Small intestine (tissue), 7 donors: ENCODE results near the gene KLK14. TPM values are rescaled to one million over a fixed set of nuclear protein-coding genes. Genes with fewer than 3 reads are reported as not detected.

Experiments used
- DNase-seq, 2 donors: peaks; one replicate each; pipeline versions ENCODE4 v3.0.0 to v3.0.0-alpha.2; 2013
- FAIRE-seq: peaks from 2 replicates; lab custom pipeline; 2012; peaks lifted over from hg19 to GRCh38; lab: Jason Lieb, UNC
- H3K27ac ChIP-seq, 3 donors: one replicate each; pipeline ENCODE4 v1.5.1; 2013; ENCODE audit warnings: low read length in 2 of 3, mild to moderate bottlenecking in 2 of 3, control low read depth in 1 of 3, inconsistent platforms in 1 of 3, low read depth in 1 of 3, moderate library complexity in 1 of 3
- H3K27me3 ChIP-seq, 3 donors: one replicate each; pipeline ENCODE4 v1.6.1; 2013; ENCODE audit warnings: low read length in 3 of 3, inconsistent platforms in 1 of 3; ENCODE audit not compliant: control insufficient read depth in 3 of 3, insufficient read depth in 3 of 3
- H3K36me3 ChIP-seq, 3 donors: one replicate each; pipeline ENCODE4 v1.6.1; 2013; ENCODE audit warnings: low read length in 3 of 3, inconsistent platforms in 1 of 3, low read depth in 1 of 3, mild to moderate bottlenecking in 1 of 3, moderate library complexity in 1 of 3; ENCODE audit not compliant: control insufficient read depth in 3 of 3, insufficient read depth in 2 of 3
- H3K4me1 ChIP-seq, 3 donors: one replicate each; pipeline ENCODE4 v1.6.1; 2013; ENCODE audit warnings: low read length in 2 of 3, inconsistent platforms in 1 of 3, low read depth in 1 of 3, mild to moderate bottlenecking in 1 of 3, moderate library complexity in 1 of 3; ENCODE audit not compliant: control insufficient read depth in 3 of 3, insufficient read depth in 2 of 3
- H3K4me3 ChIP-seq, 3 donors: one replicate each; pipeline ENCODE4 v1.5.1; 2013; ENCODE audit warnings: low read length in 3 of 3, control low read depth in 1 of 3, inconsistent platforms in 1 of 3, low read depth in 1 of 3, mild to moderate bottlenecking in 1 of 3, moderate library complexity in 1 of 3
- H3K9me3 ChIP-seq, 2 donors: one replicate each; pipeline ENCODE4 v1.6.1; 2013; ENCODE audit warnings: low read depth in 1 of 2, low read length in 1 of 2; ENCODE audit not compliant: control insufficient read depth in 2 of 2, insufficient read depth in 1 of 2
- WGBS, 3 donors: extraction: QIAGEN DNeasy Blood & Tissue Kit; methylation state at CpG; one replicate each; pipeline ENCODE4 v1.1.7; 2013; 5-methylcytosine and 5-hydroxymethylcytosine counted together
- polyA plus RNA-seq, 4 donors: library from polyadenylated mRNA; stranded (reverse) in 3 of 4; unstranded in 1 of 4; fragments of 200-250 nt in 3 of 4; fragments of 120-200 nt in 1 of 4; gene quantifications; one replicate each; pipeline versions ENCODE4 v1.2.1 to v1.2.3, GENCODE V29; 2013
- donor health status: healthy with polysubstance abuse.
- donor health status: control.
- donor health status: control.
- donor health status: Bipolar disorder and iron deficiency.
- donor health status: healthy.

The KLK14 gene
- polyA plus RNA-seq, 4 donors: 0.07 to 0.22 TPM; not detected in 2

- 64 to 76% (median 65%) methylated on average over 14 of the region's 14 CpGs for WGBS, 3 donors
- H3K27ac ChIP-seq: no peak overlapping the region
- H3K27me3 ChIP-seq: peaks cover 0 to 2% (median 0%) of the 10 kb centered on the region in 3 donors
- no peaks in the 10 kb centered on the region for H3K4me1 ChIP-seq
- H3K9me3 ChIP-seq: no peaks in the 10 kb centered on the region
- H3K36me3 ChIP-seq: no peaks in the 10 kb centered on the region
- DNase-seq (no peak), FAIRE-seq (no peak)
- H3K4me3 ChIP-seq: no peak overlapping the region
Measured at GRCh38 chr19:51076631-51077213, 6.0 kb downstream of the KLK14 start.

DNA sequence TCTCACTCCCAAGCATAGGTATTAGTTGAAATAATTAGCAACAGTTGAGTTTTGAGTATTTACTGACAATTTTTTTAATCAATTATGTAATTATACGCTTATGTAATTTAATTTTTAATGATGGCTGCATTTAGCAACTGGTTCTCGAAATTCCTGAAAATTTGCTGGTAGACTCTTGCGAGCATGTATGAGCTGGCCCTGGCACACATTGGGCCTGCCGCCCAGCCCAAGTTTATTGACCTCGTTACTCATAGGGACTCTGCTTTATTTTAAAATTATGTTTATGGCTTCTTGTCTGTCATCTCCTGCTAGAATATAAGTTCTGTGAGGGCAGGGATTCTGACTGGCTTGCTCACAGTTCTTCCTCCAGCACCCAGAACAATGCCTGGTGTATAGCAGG is 6.7 kb downstream of the KLK14 start:
- DNase-seq: no peak
- H3K27ac ChIP-seq: no peak overlapping the region
- H3K4me3 ChIP-seq: no peak overlapping the region
- no peaks in the 10 kb centered on the region for H3K9me3 ChIP-seq
- 74 to 89% (median 80%) methylated on average over 5 of the region's 5 CpGs for WGBS, 3 donors
- no peak for FAIRE-seq
- H3K36me3 ChIP-seq: no peaks in the 10 kb centered on the region
- H3K27me3 ChIP-seq: peaks cover 0 to 2% (median 0%) of the 10 kb centered on the region in 3 donors
- H3K4me1 ChIP-seq: no peaks in the 10 kb centered on the region

GRCh38 chr19:51071095-51071405 is 11.6 kb downstream of the KLK14 start:
- H3K4me3 ChIP-seq: no peak overlapping the region
- FAIRE-seq: no peak
- H3K4me1 ChIP-seq: no peaks in the 10 kb centered on the region
- no peak overlapping the region for H3K27ac ChIP-seq
- peaks cover 0 to 5% (median 0%) of the 10 kb centered on the region in 3 donors for H3K27me3 ChIP-seq
- no peaks in the 10 kb centered on the region for H3K36me3 ChIP-seq
- 31 to 54% (median 40%) methylated on average over 4 of the region's 4 CpGs for WGBS, 3 donors
- H3K9me3 ChIP-seq: no peaks in the 10 kb centered on the region
- DNase-seq: no peak

GRCh38 chr19:51070334-51071094 is 12.2 kb downstream of the KLK14 start:
- 71 to 77% (median 71%) methylated on average over 5 of the region's 5 CpGs for WGBS, 3 donors
- Histone ChIP-seq H3K36me3 (no peaks in the 10 kb centered on the region), H3K9me3 (no peaks in the 10 kb centered on the region), H3K27ac (no peak overlapping the region), H3K4me3 (no peak overlapping the region), H3K27me3 (peaks cover 0 to 5% (median 4%) of the 10 kb centered on the region in 3 donors), H3K4me1 (no peaks in the 10 kb centered on the region)
- DNase-seq: no peak
- no peak for FAIRE-seq

- Histone ChIP-seq H3K4me3 (no peak overlapping the region), H3K27ac (no peak overlapping the region), H3K4me1 (no peaks in the 10 kb centered on the region), H3K27me3 (peaks cover 0 to 12% (median 11%) of the 10 kb centered on the region in 3 donors), H3K36me3 (no peaks in the 10 kb centered on the region), H3K9me3 (no peaks in the 10 kb centered on the region)
- FAIRE-seq (no peak), DNase-seq (no peak)
- 63 to 68% (median 66%) methylated on average over 7 of the region's 7 CpGs for WGBS, 3 donors
Measured at GRCh38 chr19:51066393-51067186, 16.1 kb downstream of the KLK14 start.

- Histone ChIP-seq H3K9me3 (no peaks in the 10 kb centered on the region), H3K27me3 (peaks cover 0 to 12% (median 11%) of the 10 kb centered on the region in 3 donors), H3K27ac (no peak overlapping the region), H3K36me3 (no peaks in the 10 kb centered on the region), H3K4me3 (no peak overlapping the region), H3K4me1 (no peaks in the 10 kb centered on the region)
- DNase-seq (no peak), FAIRE-seq (no peak)
- WGBS, 3 donors: 8 to 12% (median 12%) methylated on average over 25 of the region's 25 CpGs
Measured at GRCh38 chr19:51065221-51065960, 17.3 kb downstream of the KLK14 start.

- FAIRE-seq (no peak), DNase-seq (peak in 1 of 2 donors; percentile 8)
- H3K27ac ChIP-seq: no peak within 1 kb of the TSS
- H3K36me3 ChIP-seq: no peaks in the 10 kb centered on the region
- H3K27me3 ChIP-seq: peaks cover 0 to 12% (median 11%) of the 10 kb centered on the region in 3 donors
- no peaks in the 10 kb centered on the region for H3K9me3 ChIP-seq
- H3K4me1 ChIP-seq: no peaks in the 10 kb centered on the region
- 14 to 23% (median 18%) methylated on average over 35 to 38 of the region's 38 CpGs for WGBS, 3 donors
- H3K4me3 ChIP-seq: no peak within 1 kb of the TSS
Measured at GRCh38 chr19:51064534-51065220, 18.0 kb downstream of the KLK14 start, which contains the start of gene KLK13. Gene KLK13, minus strand, starts transcription at chr19:51065092. Its CDS starts 25 bp downstream, at chr19:51065067.
